Ovary (tissue), 9 donors: Measurements from ENCODE around the gene PTPRA. TPM values are rescaled to one million over a fixed set of nuclear protein-coding genes. Genes with fewer than 3 reads are reported as not detected.

Experiments
- DNase-seq, 5 donors: peaks; one replicate each; pipeline ENCODE4 v3.0.0-alpha.2; 2019 to 2020
- H3K27ac ChIP-seq, 2 donors: fragments of 200-600 bp; one replicate each; pipeline versions ENCODE4 v1.5.1 to v1.8.0; 2019 to 2022
- H3K27me3 ChIP-seq: fragments of 200-600 bp; one replicate; pipeline ENCODE4 v1.8.0; 2022
- H3K36me3 ChIP-seq: fragments of 200-600 bp; sonication (generic); one replicate; pipeline ENCODE4 v1.5.1; 2019
- H3K4me1 ChIP-seq: one replicate; pipeline ENCODE4 v1.8.1; 2013; ENCODE audit warnings: mild to moderate bottlenecking, moderate library complexity; ENCODE audit not compliant: insufficient read depth
- H3K4me3 ChIP-seq: fragments of 200-600 bp; sonication (generic); one replicate; pipeline ENCODE4 v1.5.1; 2017
- H3K9me3 ChIP-seq, 2 donors: fragments of 200-600 bp in 1 of 2; sonication (generic) in 1 of 2; one replicate each; pipeline versions ENCODE4 v1.5.1 to v1.8.1; 2013 to 2019; ENCODE audit warnings: mild to moderate bottlenecking in 1 of 2, moderate library complexity in 1 of 2
- CTCF ChIP-seq, 3 donors: fragments of 450-650 bp in 2 of 3; fragments of 200-600 bp in 1 of 3; IDR thresholded peaks; one replicate each; pipeline versions ENCODE4 v1.5.1 to v1.8.0; 2016 to 2022; ENCODE audit warnings: antibody characterized with exemption in 3 of 3, mild to moderate bottlenecking in 1 of 3
- EP300 ChIP-seq: sonication (generic); formaldehyde crosslinking; IDR thresholded peaks from one replicate; pipeline ENCODE4 v1.6.1; 2017; ENCODE audit warnings: antibody characterized with exemption
- POLR2A ChIP-seq: fragments of 450-650 bp; IDR thresholded peaks from one replicate; pipeline ENCODE4 v1.6.1; 2017; ENCODE audit warnings: antibody characterized with exemption, mild to moderate bottlenecking, moderate library complexity
- WGBS, 3 donors: extraction: QIAGEN DNeasy Blood & Tissue Kit in 1 of 3; methylation state at CpG; one replicate each; pipeline versions ENCODE4 v1.1.5 to v1.1.7; 2013 to 2017; 5-methylcytosine and 5-hydroxymethylcytosine counted together
- intact Hi-C, 4 donors: fragments of 100-400 bp; cut with DNase I; formaldehyde crosslinking; loops; one replicate each; pipeline versions ENCODE4 v1.11.0 to v1.15.1; 2022 to 2023
- polyA plus RNA-seq, 2 donors: library from polyadenylated mRNA; stranded (reverse); fragments of 200-250 nt in 1 of 2; fragments of 350-450 nt in 1 of 2; fragmentation: Illumina TruSeq in 1 of 2; extraction: RNeasy Lipid Tissue Mini Kit (QIAGEN cat#74804) in 1 of 2; gene quantifications; one replicate each; pipeline ENCODE4 v1.2.3, GENCODE V29; 2013 to 2014
- total RNA-seq, 7 donors: library from RNA; depleted of rRNA in 2 of 7; stranded (reverse); fragments of >200 nt in 2 of 7; fragmentation: NEBNext Ultra II Directional in 3 of 7; extraction: Animal tissue kit (Norgen Biotek cat#: 25700) in 3 of 7; gene quantifications; one replicate each; pipeline versions ENCODE4 v1.1.0 to v1.2.4, GENCODE V29; 2016 to 2023
- donor health status: DM: no; HTN: no; CAD: no; lungs with moderate emphysema.
- donor health status: DM: no; HTN: no; CAD: no.
- donor health status: Bipolar disorder and iron deficiency.
- donor health status: DM: yes; HTN: yes; CAD: no.
- donor health status: DM: no; HTN: no; CAD: no.
- donor health status: DM: yes; HTN: yes; CAD: no.

Gene PTPRA
- total and polyA plus RNA-seq, 9 donors, result 40.7 to 178 (median 71.8) TPM

GRCh38 chr20:2946988-2947961 lies 74.0 kb downstream of the PTPRA start:
- DNase-seq, result no peak
- intact Hi-C loops, result no loop called here
- Histone ChIP-seq H3K27ac (no peak overlapping the region), H3K27me3 (no peaks in the 10 kb centered on the region), H3K9me3 (no peaks in the 10 kb centered on the region), H3K4me3 (no peak overlapping the region), H3K4me1 (no peaks in the 10 kb centered on the region), H3K36me3 (no peaks in the 10 kb centered on the region)
- TF ChIP-seq EP300 (no peak), POLR2A (no peak), CTCF (IDR thresholded peaks at IDR 0.05) (no peak)
- 62 to 72% (median 71%) methylated on average over 5 of the region's 5 CpGs for WGBS, 3 donors

- Histone ChIP-seq H3K4me3 (no peak overlapping the region), H3K36me3 (no peaks in the 10 kb centered on the region), H3K27ac (no peak overlapping the region), H3K27me3 (no peaks in the 10 kb centered on the region), H3K9me3 (no peaks in the 10 kb centered on the region), H3K4me1 (no peaks in the 10 kb centered on the region)
- 98 to 100% (median 100%) methylated on average over 1 of the region's 1 CpG for WGBS, 3 donors
- no peak for TF ChIP-seq POLR2A
- TF ChIP-seq EP300, result no peak
- no peak for TF ChIP-seq CTCF (IDR thresholded peaks at IDR 0.05)
- intact Hi-C loops, result no loop called here
- no peak for DNase-seq
Observed at GRCh38 chr20:2948968-2949367, 75.7 kb downstream of the PTPRA start.

GRCh38 chr20:2952766-2953165 lies 79.5 kb downstream of the PTPRA start:
- Histone ChIP-seq H3K27ac (no peak overlapping the region), H3K9me3 (no peaks in the 10 kb centered on the region), H3K4me1 (no peaks in the 10 kb centered on the region), H3K36me3 (no peaks in the 10 kb centered on the region), H3K4me3 (no peak overlapping the region), H3K27me3 (no peaks in the 10 kb centered on the region)
- no peak for TF ChIP-seq POLR2A
- TF ChIP-seq CTCF (IDR thresholded peaks at IDR 0.05), result no peak
- WGBS, 3 donors, result 78 to 90% (median 89%) methylated on average over 1 of the region's 1 CpG
- intact Hi-C loops, result no loop called here
- no peak for DNase-seq

GRCh38 chr20:2955257-2955970 lies 82.1 kb downstream of the PTPRA start:
- intact Hi-C loops, result no loop called here
- Histone ChIP-seq H3K27ac (no peak overlapping the region), H3K27me3 (no peaks in the 10 kb centered on the region)

More at GRCh38 chr20:2955257-2955970, 82.1 kb downstream of the PTPRA start:
- Histone ChIP-seq H3K36me3 (no peaks in the 10 kb centered on the region), H3K9me3 (no peaks in the 10 kb centered on the region), H3K4me3 (no peak overlapping the region), H3K4me1 (no peaks in the 10 kb centered on the region)
- DNase-seq, result no peak
- TF ChIP-seq POLR2A, result no peak
- no peak for TF ChIP-seq CTCF (IDR thresholded peaks at IDR 0.05)
- no peak for TF ChIP-seq EP300
